Amygdala (tissue), 56 donors: ENCODE data around the gene ABCG8.
"Not testable (repeated sequence)": the region's sequence is repeated elsewhere in the genome, so short reads cannot be mapped to it uniquely, and the experiment has no call there.

ENCODE experiments used
- DNase-seq, 56 donors: peaks; one replicate each; lab custom pipeline; 2025; lab: John Stamatoyannopoulos, UW

The ABCG8 gene

GRCh38 chr2:43899589-43899988, 60.8 kb downstream of the ABCG8 start:
- DNase-seq: no peak

DNA sequence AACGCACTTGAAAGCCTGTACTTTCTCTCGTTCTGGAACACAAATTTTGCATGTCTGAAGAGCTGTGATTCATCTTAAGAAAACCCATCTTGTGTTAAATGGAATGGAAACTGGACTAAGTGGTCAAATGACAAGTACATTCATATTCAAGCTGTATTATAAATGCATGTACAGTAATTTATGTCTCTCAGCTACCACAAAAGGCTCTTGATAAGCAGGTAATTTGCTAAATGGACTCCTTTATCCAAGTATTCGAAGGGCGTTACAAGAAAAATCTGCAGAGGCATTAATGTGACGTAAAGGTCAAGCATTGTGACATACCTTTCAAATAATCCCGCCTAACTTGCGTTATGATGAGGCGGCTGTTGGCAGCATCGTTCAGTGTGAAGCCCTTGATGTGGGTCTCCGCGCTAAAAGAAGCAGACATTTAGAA, 66.6 kb downstream of the ABCG8 start:
- no peak for DNase-seq

DNA sequence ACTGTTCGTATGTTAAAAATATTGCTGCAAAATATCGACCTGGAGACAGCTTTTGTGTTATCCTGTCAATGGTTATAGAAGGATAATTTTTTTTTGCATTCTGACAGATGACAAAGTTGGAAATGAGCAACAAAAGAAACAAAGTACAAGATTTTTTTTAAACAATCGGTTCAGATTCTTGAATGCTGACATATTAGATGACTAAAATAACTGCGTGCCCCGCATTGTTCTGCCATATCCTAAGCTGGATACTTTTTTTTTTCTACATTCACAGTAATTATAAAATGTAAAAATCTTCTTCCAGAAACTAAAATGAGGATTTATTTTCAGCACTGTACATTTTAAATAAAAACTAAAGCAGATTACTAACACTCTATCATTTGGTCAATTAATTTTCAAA, 67.1 kb downstream of the ABCG8 start:
- DNase-seq: no peak

DNA sequence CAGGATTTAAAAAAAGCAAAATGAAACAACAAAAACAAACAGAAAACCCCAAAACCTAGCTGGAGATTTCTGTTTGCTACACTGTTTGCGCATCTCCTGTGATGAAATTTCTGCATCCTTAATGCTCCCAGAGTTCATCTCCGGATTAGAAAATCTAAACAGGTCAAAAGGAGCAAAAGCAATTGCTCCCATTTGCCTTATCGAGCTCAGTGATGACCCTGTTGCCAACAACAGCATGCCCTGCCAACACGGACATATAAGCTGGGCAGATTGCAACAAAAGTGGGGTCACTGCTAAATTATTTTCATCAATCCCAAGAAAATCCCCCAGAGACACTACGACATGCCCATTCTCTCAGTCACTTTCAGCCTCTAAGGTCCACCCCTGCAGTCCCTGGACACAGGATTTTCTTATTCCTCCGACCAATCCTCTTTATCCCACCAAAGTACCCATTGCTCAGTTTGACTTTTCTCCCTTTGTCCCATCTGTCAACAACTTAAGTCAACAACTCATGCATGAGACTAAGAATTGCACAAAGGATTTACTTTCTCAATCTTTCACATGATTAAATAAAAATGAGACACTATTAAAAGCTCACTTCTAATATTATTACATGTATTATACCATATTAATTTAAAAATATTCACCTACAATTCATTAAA, 67.8 kb downstream of the ABCG8 start:
- no peak for DNase-seq

- DNase-seq: not testable (repeated sequence)
Observed at GRCh38 chr2:43911136-43911790, 72.5 kb downstream of the ABCG8 start.

DNA sequence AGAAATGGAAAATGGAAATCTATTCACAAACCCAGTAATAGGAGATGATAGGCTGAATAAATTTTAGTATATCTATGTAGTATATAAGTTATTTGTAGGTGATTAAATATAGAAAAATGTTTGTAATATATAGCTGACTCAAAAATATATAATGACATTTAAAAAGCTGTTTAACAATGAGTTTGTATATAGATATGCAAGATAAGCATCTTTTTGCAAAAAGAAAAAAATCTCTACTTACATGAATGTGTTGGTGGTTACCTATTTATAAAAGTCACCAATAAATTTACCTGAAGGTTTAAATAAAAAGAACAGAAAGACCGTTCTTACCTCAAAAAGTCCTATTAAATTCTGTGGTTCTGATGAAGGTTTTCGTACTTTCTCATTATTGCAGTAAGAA, 85.7 kb downstream of the ABCG8 start:
- no peak for DNase-seq

- DNase-seq: no peak
Observed at GRCh38 chr2:43925431-43925830, 86.7 kb downstream of the ABCG8 start.

GRCh38 chr2:43927442-43927841, 88.7 kb downstream of the ABCG8 start:
- DNase-seq: no peak

- DNase-seq: no peak
Observed at GRCh38 chr2:43931293-43931692, 92.5 kb downstream of the ABCG8 start.
